GM21529 (cell line): ENCODE data around the gene SH3GL3.

Experiments used
- ATAC-seq: cut with Tn5 transposase; IDR thresholded peaks from one replicate; pipeline ENCODE4 v1.9.1; 2021; ENCODE audit not compliant: unreplicated experiment

Gene SH3GL3

GRCh38 chr15:83565138-83565537 is 118.0 kb downstream of the SH3GL3 start:
- ATAC-seq, result no peak

DNA sequence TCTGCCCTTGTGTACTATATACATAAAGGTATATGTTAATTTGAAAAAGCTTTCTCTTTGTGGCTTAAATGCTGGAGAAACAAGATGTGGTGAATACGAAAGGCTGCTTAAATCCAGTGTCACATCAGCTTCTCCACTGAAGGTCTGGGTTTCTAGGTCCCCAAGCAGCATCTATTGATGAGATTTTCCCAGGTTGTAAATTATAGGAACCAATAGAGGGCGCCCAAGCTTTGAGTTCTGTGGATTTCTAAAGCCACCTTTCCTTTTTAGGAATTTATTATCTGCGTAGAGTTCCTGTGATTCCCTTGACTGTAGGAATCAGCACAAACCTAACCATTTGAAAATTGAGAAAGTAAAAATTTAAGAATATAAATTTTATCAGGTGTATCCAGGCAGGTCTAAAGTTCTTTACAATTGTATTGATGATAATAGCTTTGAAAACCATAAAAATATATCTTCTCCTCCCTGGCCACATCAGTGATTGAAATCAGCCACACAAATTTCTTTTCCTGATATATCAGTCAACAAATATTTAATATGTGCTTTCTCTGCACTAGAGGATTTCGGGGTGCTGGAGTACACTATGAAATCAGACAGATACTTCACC is 118.5 kb downstream of the SH3GL3 start:
- ATAC-seq, result no peak

GRCh38 chr15:83567318-83567717 is 120.2 kb downstream of the SH3GL3 start:
- no peak for ATAC-seq

- ATAC-seq, result no peak
Observed at GRCh38 chr15:83569341-83569740, 122.2 kb downstream of the SH3GL3 start.

- ATAC-seq, result no peak
Observed at GRCh38 chr15:83570756-83571155, 123.6 kb downstream of the SH3GL3 start.

DNA sequence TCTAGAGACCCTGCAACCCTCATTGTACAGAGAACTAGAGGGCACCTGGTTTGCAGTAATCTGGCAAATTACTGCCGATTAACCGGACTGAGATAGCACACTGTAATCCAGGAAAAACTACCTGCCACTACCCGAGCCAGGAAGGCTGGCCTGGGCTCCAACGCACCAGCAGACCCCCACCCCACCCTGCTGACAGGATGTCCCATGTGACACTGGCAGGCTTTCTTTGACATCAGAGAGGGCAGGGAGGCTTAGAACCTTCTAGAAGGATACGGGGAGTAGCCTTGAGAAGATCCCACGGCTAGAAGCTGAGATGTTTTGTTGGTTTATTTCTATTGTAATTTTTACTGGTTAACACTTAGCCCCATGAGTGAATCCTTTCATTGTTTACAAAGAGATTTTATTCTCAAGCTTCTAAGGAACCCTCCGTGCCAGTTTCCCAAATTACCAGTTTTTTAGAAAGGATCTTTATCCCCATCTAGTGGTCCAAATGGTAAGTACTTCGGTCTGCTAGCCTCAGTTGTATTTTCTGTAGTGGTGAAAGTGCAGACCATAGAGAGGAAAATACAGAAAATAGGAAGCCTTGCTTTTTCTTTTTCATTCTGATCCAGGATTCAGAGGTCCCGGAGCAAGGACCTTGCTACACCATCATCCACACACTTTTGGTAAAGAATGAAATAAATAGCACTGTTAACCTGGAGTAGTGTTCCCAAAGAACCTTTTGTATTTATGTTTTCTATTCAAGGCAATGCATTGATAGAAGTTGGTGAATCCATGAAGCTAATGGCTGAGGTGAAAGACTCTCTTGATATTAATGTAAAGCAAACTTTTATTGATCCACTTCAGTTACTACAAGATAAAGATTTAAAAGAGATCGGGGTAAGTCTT is 124.9 kb downstream of the SH3GL3 start:
- no peak for ATAC-seq

GRCh38 chr15:83574345-83574744 is 127.2 kb downstream of the SH3GL3 start:
- no peak for ATAC-seq

DNA sequence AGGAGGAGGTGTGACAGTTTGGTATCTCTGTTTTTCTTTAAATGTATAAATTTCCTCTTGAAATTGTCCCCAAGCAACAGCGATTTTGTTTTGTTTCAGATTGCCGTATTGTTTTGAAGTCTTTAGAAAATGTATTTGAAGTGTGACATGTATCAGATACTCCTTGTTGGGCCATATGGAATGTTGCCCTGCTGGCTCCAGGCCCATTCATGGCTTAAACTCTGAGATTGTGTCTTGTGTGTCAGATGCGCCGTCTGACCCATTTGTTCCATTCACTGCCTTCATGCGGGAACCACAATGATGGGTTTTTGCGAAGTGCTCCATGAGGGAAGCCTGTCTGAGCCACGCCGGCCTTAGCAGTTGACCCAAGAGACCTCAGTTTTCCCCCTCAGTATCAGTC is 131.6 kb downstream of the SH3GL3 start:
- ATAC-seq, result no peak

DNA sequence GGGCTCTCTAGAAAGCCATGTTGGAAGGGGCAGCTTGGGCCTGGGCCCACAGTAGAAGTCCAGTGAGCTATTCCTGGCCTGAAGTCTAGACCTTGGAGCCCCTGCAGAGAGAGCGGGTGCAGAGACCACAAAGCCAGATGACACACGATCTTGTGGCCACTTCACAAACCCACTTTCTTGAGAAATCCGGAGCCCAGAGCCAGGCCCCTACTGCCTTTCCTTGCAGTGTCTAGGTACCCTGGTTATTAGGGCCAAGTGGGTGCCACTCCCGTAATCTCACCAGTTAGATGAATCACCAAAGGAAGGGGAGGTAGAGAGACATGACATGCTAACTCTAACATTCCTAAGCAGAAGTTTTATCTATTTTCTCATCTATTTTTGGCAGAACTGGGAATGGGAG is 134.2 kb downstream of the SH3GL3 start:
- no peak for ATAC-seq

GRCh38 chr15:83582381-83582780 is 135.2 kb downstream of the SH3GL3 start:
- no peak for ATAC-seq

GRCh38 chr15:83585601-83586335 is 138.6 kb downstream of the SH3GL3 start:
- ATAC-seq, result no peak

DNA sequence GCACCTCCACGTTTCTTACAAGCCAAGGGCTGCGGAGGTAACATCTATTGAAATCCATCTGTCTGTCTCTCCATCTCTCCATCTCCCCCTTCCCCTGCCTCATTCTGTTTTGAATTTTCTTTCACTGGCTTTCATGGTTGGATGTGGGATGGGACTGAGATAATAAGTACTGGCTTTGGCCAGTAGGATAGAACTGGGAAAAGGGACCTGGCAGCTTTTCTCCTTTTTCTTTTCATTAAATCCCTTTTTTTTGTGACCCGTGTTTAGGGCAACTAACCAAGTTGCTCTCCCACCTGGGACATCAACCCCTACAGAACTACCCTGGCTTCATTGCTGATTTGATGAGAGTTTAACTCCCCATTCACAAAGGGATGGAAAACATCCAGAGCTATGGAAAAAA is 139.9 kb downstream of the SH3GL3 start:
- no peak for ATAC-seq

GRCh38 chr15:83588441-83588840 is 141.3 kb downstream of the SH3GL3 start:
- ATAC-seq, result no peak

- no peak for ATAC-seq
Observed at GRCh38 chr15:83592370-83593040, 145.4 kb downstream of the SH3GL3 start.

GRCh38 chr15:83595191-83595590 is 148.1 kb downstream of the SH3GL3 start:
- ATAC-seq, result no peak

DNA sequence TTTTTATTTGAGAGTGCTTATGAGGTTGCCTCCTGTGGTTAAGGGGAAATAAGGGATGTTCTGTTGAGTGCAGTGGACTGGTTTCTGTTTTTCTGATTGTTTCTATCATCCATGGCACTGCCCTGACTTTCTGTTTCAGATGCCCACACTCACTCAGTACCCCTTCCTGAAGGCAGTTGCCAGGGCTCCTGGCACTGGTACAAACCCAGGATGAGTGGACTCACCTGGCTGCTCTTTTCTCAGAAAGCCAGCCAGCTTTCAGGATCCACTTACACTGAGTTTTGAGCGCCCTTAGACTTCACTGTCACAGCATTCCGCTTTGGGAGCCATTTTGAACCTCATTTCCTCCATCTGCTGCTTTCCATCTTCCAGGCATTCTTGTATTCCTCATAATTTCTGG is 150.9 kb downstream of the SH3GL3 start:
- ATAC-seq, result no peak

DNA sequence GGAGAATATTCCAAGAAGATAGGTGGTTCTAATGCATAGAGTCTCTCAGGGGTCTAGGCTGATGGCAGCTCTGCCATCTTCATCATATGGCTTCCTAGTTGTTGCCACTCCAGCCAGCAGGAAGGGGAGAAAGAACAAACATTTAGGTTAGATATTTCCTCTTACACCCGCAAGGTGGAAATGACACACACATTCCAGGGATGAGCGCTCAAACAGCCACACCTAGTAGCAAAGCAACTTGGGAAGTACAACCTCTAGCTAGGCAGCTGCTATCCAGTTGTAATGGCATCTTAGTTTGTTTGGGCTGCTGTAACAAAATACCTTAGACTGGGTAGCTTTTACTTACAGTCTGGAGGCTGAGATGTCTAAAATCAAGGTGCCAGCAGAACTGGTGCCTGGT is 154.9 kb downstream of the SH3GL3 start:
- no peak for ATAC-seq

- ATAC-seq, result no peak
Observed at GRCh38 chr15:83604549-83604948, 157.4 kb downstream of the SH3GL3 start.

- no peak for ATAC-seq
Observed at GRCh38 chr15:83605111-83605945, 158.2 kb downstream of the SH3GL3 start.

GRCh38 chr15:83610132-83610531 is 163.0 kb downstream of the SH3GL3 start:
- no peak for ATAC-seq
